Measurements from ENCODE around the gene ANXA6.

ANXA6 gene

DNA sequence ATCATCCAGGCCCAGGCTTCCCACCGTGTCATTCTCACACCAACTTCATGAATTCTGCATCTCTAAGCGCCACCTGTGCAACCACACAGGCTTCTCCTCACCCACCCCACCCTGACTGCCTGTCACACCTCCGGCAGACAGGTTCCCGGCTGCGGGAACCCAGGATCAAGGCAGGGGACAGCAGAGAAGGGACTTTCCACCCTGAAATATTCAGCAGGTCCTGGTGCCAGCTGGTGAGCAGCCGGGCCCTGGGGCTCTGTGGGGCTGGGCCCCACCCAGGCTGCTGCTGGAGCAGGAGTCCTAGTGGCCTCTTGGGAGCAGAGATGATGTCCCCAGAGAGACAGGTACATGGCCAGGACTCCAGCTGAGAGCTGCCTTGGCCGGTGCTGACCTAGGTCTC, 12.7 kb downstream of the ANXA6 start:
- no peak overlapping the region for H3K4me3 ChIP-seq (ENCODE audit: low read depth, low read length)
- DNase-seq (ENCODE audit: low read depth), result no peak
- TF ChIP-seq, protein P1, sequence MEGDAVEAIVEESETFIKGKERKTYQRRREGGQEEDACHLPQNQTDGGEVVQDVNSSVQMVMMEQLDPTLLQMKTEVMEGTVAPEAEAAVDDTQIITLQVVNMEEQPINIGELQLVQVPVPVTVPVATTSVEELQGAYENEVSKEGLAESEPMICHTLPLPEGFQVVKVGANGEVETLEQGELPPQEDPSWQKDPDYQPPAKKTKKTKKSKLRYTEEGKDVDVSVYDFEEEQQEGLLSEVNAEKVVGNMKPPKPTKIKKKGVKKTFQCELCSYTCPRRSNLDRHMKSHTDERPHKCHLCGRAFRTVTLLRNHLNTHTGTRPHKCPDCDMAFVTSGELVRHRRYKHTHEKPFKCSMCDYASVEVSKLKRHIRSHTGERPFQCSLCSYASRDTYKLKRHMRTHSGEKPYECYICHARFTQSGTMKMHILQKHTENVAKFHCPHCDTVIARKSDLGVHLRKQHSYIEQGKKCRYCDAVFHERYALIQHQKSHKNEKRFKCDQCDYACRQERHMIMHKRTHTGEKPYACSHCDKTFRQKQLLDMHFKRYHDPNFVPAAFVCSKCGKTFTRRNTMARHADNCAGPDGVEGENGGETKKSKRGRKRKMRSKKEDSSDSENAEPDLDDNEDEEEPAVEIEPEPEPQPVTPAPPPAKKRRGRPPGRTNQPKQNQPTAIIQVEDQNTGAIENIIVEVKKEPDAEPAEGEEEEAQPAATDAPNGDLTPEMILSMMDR (conservative IDR thresholded peaks at IDR 0.05; ENCODE audit: low read depth, low read length), result no peak

DNA sequence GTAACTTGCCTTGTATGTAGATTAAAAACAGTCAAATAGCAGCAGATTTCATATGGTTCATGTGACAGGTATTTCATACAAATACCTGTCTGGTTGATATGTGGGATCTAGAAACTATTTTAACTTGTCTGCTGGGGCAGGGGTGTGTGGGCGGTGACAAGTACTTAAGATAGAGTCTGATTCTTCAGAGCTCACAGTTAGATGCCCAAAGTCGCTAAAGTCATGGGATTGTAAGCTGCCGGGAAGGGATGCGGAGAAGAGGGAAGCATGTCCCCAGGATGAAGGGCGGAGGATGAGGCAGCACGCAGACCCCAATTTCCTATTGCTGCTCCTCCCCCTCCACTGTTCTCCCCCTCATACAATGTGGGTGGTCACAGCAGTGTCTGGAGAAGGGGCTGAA, 13.3 kb downstream of the ANXA6 start:
- TF ChIP-seq, protein P1 (conservative IDR thresholded peaks at IDR 0.05; ENCODE audit: low read depth, low read length), result no peak
- DNase-seq (ENCODE audit: low read depth), result no peak
- no peak overlapping the region for H3K4me3 ChIP-seq (ENCODE audit: low read depth, low read length)

DNA sequence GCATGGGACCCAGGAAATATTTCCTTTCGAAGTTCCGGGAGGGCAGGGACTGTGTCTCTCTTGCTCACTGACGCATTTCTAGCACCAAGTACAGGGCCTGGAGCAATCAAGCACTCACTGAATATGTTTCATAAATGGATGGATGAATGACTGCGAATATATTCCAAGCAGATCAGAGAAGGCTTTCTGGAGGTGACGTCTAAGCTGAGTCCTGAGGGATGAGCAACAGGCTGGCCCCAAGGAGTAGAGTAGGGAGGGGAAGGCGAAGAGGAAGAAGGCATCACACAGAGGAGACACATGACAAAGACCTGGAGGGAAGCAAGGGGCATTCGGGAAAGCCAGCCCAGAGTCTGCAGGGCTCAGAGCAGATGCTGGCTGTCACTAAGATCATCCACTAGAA, 13.9 kb downstream of the ANXA6 start:
- DNase-seq (ENCODE audit: low read depth), result no peak
- H3K4me3 ChIP-seq (ENCODE audit: low read depth, low read length), result no peak overlapping the region
- TF ChIP-seq, protein P1 (conservative IDR thresholded peaks at IDR 0.05; ENCODE audit: low read depth, low read length), result no peak

DNA sequence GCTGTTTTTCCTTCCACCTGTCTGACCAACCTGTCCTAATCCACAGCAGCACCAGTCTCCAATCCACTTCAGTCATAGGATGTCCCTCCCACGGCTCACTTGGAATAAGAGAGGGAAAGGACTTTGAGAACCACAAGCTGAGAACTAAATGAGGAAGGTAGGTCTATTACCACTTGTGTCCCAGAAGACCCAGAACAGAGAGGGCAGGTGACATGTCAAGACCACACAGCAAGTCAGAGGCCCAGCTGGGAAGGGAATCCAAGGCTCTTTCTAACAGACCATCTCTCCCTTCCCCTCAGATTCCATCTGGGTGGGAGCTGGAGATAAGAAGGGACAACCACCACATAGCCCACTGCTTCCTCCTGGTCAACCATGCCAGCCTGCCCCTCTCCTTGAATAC, 14.6 kb downstream of the ANXA6 start:
- TF ChIP-seq, protein P1 (conservative IDR thresholded peaks at IDR 0.05; ENCODE audit: low read depth, low read length), result no peak
- no peak overlapping the region for H3K4me3 ChIP-seq (ENCODE audit: low read depth, low read length)
- DNase-seq (ENCODE audit: low read depth), result no peak

DNA sequence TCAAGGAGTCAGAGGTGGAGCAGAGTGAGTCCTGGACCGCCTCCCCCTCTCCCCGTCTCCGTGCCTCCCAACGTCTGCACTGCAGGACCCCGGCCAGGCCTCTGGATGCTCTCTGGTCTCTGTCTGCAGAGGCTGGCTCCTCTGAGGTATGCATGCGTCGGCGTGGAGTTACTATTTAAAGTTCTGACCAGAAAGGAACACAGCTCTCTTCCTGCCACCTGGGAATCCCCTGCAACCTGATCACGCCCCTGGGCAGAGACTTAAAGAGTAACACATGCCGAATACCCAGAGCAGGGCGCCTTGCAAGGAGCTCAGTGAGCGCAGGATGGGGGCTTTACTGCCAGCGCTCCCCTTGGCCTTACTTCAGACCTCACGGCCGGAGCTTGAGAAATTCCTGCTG, 16.0 kb downstream of the ANXA6 start:
- TF ChIP-seq, protein P1 (conservative IDR thresholded peaks at IDR 0.05; ENCODE audit: low read depth, low read length), result no peak
- H3K4me3 ChIP-seq (ENCODE audit: low read depth, low read length), result no peak overlapping the region
- peak; percentile 78 for DNase-seq (ENCODE audit: low read depth)

DNA sequence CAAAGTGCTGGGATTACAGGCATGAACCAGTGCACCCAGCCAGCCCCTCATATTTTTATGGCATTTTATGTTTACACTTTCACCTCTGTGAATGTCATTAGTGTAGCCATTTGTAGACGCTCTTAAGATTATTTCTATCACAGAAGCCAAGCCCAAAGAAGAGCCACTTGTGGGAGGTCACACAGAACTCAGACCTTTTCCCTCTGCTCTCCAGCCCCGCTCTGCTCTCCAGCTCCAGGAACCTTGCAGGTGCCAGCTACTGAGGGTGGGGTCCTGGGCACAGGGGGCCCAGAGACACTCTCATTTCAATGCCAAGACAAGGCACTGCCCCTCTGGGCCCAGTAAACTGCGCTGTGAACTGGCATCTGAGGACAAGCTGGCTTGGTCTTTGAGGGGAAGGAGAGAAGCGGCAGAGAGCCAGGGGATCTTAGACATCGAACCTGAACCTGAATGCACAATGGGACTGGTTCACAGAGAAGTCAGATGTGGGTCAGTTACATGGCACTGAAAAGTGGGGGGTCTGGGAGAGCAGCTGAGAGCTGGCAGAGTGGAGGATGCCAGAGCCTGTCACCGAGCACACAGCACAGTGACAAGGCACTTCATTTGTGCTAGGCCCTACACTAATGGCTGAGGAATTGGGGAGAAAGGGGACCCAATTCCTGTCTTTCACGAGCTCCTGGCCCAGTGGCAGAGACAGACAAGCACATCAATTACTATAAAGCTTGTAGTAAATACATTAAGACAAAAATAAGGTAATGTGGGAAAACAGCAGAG, 16.7 kb downstream of the ANXA6 start:
- no peak overlapping the region for H3K4me3 ChIP-seq (ENCODE audit: low read depth, low read length)
- DNase-seq (ENCODE audit: low read depth), result no peak
- TF ChIP-seq, protein P1 (conservative IDR thresholded peaks at IDR 0.05; ENCODE audit: low read depth, low read length), result no peak

DNA sequence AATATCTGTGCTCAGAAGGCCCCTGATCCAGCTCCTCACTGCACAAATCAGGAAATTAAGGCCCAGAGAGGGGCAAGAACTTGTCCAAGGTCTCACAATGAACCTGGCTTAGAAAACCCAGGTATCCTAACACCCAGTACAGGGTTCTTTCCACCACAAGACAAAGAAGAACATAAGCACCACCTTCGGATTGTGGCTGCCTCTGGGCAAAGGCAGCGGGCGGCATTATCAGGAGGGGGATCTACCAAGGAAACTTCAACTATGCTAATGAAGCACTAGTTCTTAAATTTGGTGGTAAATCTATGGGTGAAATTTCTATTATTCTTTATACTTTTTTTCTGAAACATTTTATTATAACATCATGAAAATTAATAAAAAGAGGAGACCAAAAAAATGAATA, 17.9 kb downstream of the ANXA6 start:
- TF ChIP-seq, protein P1 (conservative IDR thresholded peaks at IDR 0.05; ENCODE audit: low read depth, low read length), result no peak
- no peak overlapping the region for H3K4me3 ChIP-seq (ENCODE audit: low read depth, low read length)
- DNase-seq (ENCODE audit: low read depth), result no peak

All from choroid plexus epithelial cell (primary cell).